GM12872 (cell line): ENCODE data around the gene ATP4A.

Source experiments
- CTCF ChIP-seq: IDR thresholded peaks from 3 replicates; pipeline ENCODE4 v1.5.1; 2011; ENCODE audit warnings: low read depth, mild to moderate bottlenecking, low read length, moderate library complexity; ENCODE audit not compliant: insufficient read depth

Gene ATP4A

DNA sequence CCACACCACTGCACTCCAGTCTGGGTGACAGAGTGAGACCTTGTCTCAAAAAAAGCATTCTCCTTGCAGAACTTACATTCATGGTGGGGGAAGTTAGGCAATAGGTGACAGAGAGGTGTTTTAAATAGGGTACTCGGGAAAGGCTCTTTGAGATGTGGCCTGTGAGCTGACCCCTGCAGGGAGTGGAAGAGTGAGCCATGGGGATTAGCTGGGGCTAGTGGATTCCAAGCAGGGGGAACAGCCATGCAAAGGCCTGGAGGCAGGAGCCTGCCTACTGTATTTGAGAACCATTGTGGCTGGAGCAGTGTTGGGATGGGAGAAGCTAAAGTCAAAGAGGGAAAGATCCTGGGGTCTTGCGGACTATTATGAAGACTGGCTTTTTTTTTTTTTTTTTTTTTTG is 46.1 kb downstream of the ATP4A start:
- TF ChIP-seq CTCF: no peak

- no peak for TF ChIP-seq CTCF
These were observed 47.1 kb downstream of the ATP4A start for GRCh38 chr19:35516310-35516709.

- TF ChIP-seq CTCF: no peak
These were observed 49.1 kb downstream of the ATP4A start for GRCh38 chr19:35514282-35514809.

GRCh38 chr19:35513628-35514281 is 49.7 kb downstream of the ATP4A start, which contains the start of gene DMKN:
Gene DMKN (minus strand): TSS chr19:35513649. CDS start chr19:35513475, 174 bp downstream.
- peak; percentile 22; the same call in 2 of the 3 replicates for TF ChIP-seq CTCF

DNA sequence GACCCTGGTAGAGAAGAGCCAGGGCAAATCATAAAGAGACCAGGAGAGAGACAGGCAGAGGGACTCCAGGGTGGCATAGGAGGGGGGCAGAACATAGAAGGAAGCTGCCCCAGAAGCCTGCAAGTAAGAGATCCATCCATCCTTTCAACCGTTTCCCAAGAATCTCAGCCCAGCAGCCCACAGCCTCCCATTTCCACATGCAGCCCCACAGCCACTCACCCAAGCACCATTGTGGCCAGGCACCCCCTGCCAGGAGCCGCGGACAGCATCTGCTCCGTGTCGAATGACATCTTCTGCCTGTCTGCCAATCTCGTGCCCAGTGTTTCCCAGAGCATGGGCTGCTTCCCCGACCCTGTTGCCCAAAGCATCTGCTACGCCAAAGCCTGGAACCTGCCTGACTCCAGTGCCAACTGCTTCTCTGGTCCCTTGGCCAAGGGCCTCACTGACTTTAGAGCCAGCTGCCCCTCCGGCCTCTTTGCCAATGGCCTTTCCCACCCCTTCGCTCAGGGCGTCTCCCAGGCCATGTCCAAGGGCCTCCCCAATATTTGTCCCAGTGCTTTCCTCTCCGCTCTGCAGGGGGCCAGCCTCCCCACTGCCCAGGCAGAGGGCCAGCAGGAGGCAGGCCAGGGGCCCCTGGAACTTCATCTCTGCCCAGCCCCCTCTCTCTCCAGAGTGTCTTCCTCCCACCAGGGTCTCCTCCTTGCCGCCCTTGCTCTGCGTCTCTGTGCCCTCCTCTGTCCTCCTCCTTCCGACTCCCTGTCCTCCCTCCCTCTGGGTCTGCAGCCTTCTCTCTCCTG is 50.4 kb downstream of the ATP4A start:
- TF ChIP-seq CTCF: no peak

GRCh38 chr19:35511337-35511736 is 52.1 kb downstream of the ATP4A start:
- no peak for TF ChIP-seq CTCF

- no peak for TF ChIP-seq CTCF
These were observed 52.9 kb downstream of the ATP4A start for GRCh38 chr19:35510626-35510964.
